ENCODE measurements around the gene FBXO8.

The FBXO8 gene

GRCh38 chr4:174207367-174207766 is 76.1 kb downstream of the FBXO8 start:
- DNase-seq (ENCODE audit: low spot score) = no peak

GRCh38 chr4:174204164-174204831 is 79.2 kb downstream of the FBXO8 start:
- DNase-seq (ENCODE audit: low spot score) = no peak

- DNase-seq (ENCODE audit: low spot score) = no peak
Observed at GRCh38 chr4:174201871-174202270, 81.6 kb downstream of the FBXO8 start.

GRCh38 chr4:174199735-174200134 is 83.7 kb downstream of the FBXO8 start:
- DNase-seq (ENCODE audit: low spot score) = no peak

GRCh38 chr4:174198828-174199227 is 84.6 kb downstream of the FBXO8 start:
- DNase-seq (ENCODE audit: low spot score) = no peak

GRCh38 chr4:174198396-174198795 is 85.1 kb downstream of the FBXO8 start:
- DNase-seq (ENCODE audit: low spot score) = no peak

GRCh38 chr4:174193438-174194374 is 89.8 kb downstream of the FBXO8 start:
- no peak for DNase-seq (ENCODE audit: low spot score)

GRCh38 chr4:174192943-174193342 is 90.5 kb downstream of the FBXO8 start:
- no peak for DNase-seq (ENCODE audit: low spot score)

GRCh38 chr4:174190832-174191500 is 92.5 kb downstream of the FBXO8 start:
- DNase-seq (ENCODE audit: low spot score) = no peak

- DNase-seq (ENCODE audit: low spot score) = no peak
Observed at GRCh38 chr4:174189392-174190015, 94.0 kb downstream of the FBXO8 start.

Measured in kidney capillary endothelial cell (primary cell).